Right lung (tissue), 5 donors: Measurements from ENCODE around the gene CELSR3. TPM values are rescaled to one million over a fixed set of nuclear protein-coding genes. Genes with fewer than 3 reads are reported as not detected.

Experiments used
- DNase-seq, 2 donors: peaks; one replicate each; pipeline ENCODE4 v3.0.0-alpha.2; 2013
- polyA plus RNA-seq, 5 donors: library from polyadenylated mRNA; unstranded; fragments of 120-200 nt; gene quantifications; one replicate each; pipeline versions ENCODE4 v1.2.1 to v1.2.3, GENCODE V29; 2013; ENCODE audit warnings: inconsistent platforms in 1 of 5, low replicate concordance in 1 of 5; ENCODE audit not compliant: insufficient read length in 5 of 5, insufficient read depth in 1 of 5

CELSR3 gene
- polyA plus RNA-seq, 5 donors, result 0.56 to 1.5 (median 0.99) TPM

- peak; percentile 75 to 78 for DNase-seq
Observed at GRCh38 chr3:48663489-48664312, 1.0 kb upstream of the CELSR3 start.

- no peak for DNase-seq
Observed at GRCh38 chr3:48662145-48662752, 437 bp downstream of the CELSR3 start.

- peak; percentile 68 to 70 for DNase-seq
Observed at GRCh38 chr3:48661501-48662144, 1.1 kb downstream of the CELSR3 start.

- no peak for DNase-seq
Observed at GRCh38 chr3:48660800-48661400, 1.8 kb downstream of the CELSR3 start.

- DNase-seq, result no peak
Observed at GRCh38 chr3:48656841-48657281, 5.8 kb downstream of the CELSR3 start.

- peak; percentile 61 to 74 for DNase-seq
Observed at GRCh38 chr3:48656061-48656840, 6.4 kb downstream of the CELSR3 start.

- DNase-seq, result no peak
Observed at GRCh38 chr3:48655606-48656005, 7.1 kb downstream of the CELSR3 start.

- DNase-seq, result no peak
Observed at GRCh38 chr3:48655063-48655462, 7.6 kb downstream of the CELSR3 start.

- DNase-seq, result no peak
Observed at GRCh38 chr3:48652923-48653715, 9.6 kb downstream of the CELSR3 start.

- no peak for DNase-seq
Observed at GRCh38 chr3:48651771-48652170, 10.9 kb downstream of the CELSR3 start.

GRCh38 chr3:48650723-48651122, 12.0 kb downstream of the CELSR3 start:
- no peak for DNase-seq

GRCh38 chr3:48648188-48648850, 14.4 kb downstream of the CELSR3 start:
- DNase-seq, result no peak

GRCh38 chr3:48647714-48648113, 15.0 kb downstream of the CELSR3 start:
- DNase-seq, result no peak

- no peak for DNase-seq
Observed at GRCh38 chr3:48644898-48645760, 17.6 kb downstream of the CELSR3 start.

GRCh38 chr3:48642605-48643004, 20.1 kb downstream of the CELSR3 start:
- DNase-seq, result no peak

GRCh38 chr3:48641396-48641795, 21.3 kb downstream of the CELSR3 start:
- DNase-seq, result no peak

GRCh38 chr3:48639944-48640606, 22.6 kb downstream of the CELSR3 start:
- no peak for DNase-seq

GRCh38 chr3:48637305-48637704, 25.4 kb downstream of the CELSR3 start:
- DNase-seq, result no peak
